ENCODE data around the gene MPG.

DNA sequence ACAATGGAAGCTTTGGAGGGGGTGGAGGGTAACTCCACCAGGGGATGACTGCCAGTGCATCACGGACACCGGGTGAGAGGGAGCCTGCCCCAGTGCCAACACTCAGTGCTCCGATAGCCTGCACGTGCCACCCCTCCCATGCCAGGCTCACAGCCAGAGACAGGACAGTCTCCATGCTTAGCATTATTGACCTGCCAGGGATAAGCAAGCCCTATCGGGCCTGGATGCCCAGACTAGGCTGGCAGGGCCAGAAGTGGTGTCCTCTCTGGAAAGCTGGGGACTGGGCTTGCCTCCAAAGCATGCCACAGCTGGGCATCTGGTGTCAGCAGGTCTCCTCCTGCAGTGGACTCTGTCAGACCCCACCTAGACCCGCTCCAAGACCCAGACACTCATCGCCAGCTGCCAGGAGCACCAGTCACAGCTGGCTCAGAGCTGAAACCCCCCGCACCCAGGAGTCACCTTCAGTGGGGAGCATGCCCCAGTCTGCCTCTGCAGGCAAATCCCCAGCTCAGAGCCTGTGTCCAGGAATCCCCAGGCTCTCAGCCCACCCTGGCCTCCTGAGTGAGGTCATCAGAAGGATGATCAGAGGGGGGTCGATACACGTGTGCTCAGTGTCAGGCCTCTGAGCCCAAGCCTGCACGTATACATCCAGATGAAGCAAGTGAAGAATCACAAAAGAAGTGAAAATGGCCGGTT lies 3.8 kb upstream of the MPG start:
- TF ChIP-seq EZH2 (IDR thresholded peaks at IDR 0.05; ENCODE audit: borderline replicate concordance, low read depth, low read length, severe bottlenecking) = no peak
- TF ChIP-seq, protein P1, sequence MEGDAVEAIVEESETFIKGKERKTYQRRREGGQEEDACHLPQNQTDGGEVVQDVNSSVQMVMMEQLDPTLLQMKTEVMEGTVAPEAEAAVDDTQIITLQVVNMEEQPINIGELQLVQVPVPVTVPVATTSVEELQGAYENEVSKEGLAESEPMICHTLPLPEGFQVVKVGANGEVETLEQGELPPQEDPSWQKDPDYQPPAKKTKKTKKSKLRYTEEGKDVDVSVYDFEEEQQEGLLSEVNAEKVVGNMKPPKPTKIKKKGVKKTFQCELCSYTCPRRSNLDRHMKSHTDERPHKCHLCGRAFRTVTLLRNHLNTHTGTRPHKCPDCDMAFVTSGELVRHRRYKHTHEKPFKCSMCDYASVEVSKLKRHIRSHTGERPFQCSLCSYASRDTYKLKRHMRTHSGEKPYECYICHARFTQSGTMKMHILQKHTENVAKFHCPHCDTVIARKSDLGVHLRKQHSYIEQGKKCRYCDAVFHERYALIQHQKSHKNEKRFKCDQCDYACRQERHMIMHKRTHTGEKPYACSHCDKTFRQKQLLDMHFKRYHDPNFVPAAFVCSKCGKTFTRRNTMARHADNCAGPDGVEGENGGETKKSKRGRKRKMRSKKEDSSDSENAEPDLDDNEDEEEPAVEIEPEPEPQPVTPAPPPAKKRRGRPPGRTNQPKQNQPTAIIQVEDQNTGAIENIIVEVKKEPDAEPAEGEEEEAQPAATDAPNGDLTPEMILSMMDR (IDR thresholded peaks at IDR 0.05; ENCODE audit: borderline replicate concordance, extremely low read depth, low read length, poor library complexity, severe bottlenecking) = no peak
